Heart left ventricle (tissue), 16 donors: ENCODE results near the gene MSI2. TPM values are rescaled to one million over a fixed set of nuclear protein-coding genes. Genes with fewer than 3 reads are reported as not detected.

Experiments used
- ATAC-seq, 4 donors: fragments of 200-7000 bp; cut with Tn5 transposase; one replicate each; pipeline ENCODE4 v1.9.1; 2020 to 2022; ENCODE audit warnings: moderate library complexity in 4 of 4, mild to moderate bottlenecking in 3 of 4, moderate number of reproducible peaks in 1 of 4
- DNase-seq, 5 donors: peaks; one replicate each; pipeline ENCODE4 v3.0.0-alpha.2; 2020
- H3K27ac ChIP-seq, 12 donors: fragments of 200-600 bp; sonication (generic) in 4 of 12; one replicate each; pipeline versions ENCODE4 v1.5.0 to v1.8.0; 2016 to 2022; ENCODE audit warnings: mild to moderate bottlenecking in 2 of 12
- H3K27me3 ChIP-seq, 9 donors: fragments of 200-600 bp; sonication (generic) in 2 of 9; one replicate each; pipeline versions ENCODE4 v1.5.1 to v1.8.0; 2016 to 2022; ENCODE audit warnings: mild to moderate bottlenecking in 3 of 9
- H3K36me3 ChIP-seq, 9 donors: fragments of 200-600 bp; sonication (generic) in 2 of 9; one replicate each; pipeline versions ENCODE4 v1.5.0 to v1.8.0; 2018 to 2022; ENCODE audit warnings: mild to moderate bottlenecking in 2 of 9
- H3K4me1 ChIP-seq, 12 donors: fragments of 200-600 bp; sonication (generic) in 4 of 12; one replicate each; pipeline versions ENCODE4 v1.5.0 to v1.8.0; 2016 to 2022; ENCODE audit warnings: mild to moderate bottlenecking in 3 of 12
- H3K4me3 ChIP-seq, 12 donors: fragments of 200-600 bp; sonication (generic) in 4 of 12; one replicate each; pipeline versions ENCODE4 v1.5.0 to v1.8.0; 2017 to 2022; ENCODE audit warnings: mild to moderate bottlenecking in 9 of 12, moderate library complexity in 4 of 12
- H3K9me3 ChIP-seq, 12 donors: fragments of 200-600 bp; sonication (generic) in 4 of 12; one replicate each; pipeline versions ENCODE4 v1.5.0 to v1.8.0; 2016 to 2022; ENCODE audit warnings: mild to moderate bottlenecking in 1 of 12
- CTCF ChIP-seq, 12 donors: fragments of 200-600 bp; sonication (generic) in 4 of 12; IDR thresholded peaks; one replicate each; pipeline versions ENCODE4 v1.5.0 to v1.8.0; 2018 to 2022; ENCODE audit warnings: antibody characterized with exemption in 12 of 12, mild to moderate bottlenecking in 5 of 12
- POLR2A ChIP-seq, 2 donors: fragments of 450-650 bp; IDR thresholded peaks; one replicate each; pipeline ENCODE4 v1.6.1; 2017; ENCODE audit warnings: antibody characterized with exemption in 2 of 2, mild to moderate bottlenecking in 2 of 2, moderate library complexity in 2 of 2
- WGBS, 4 donors: extraction: QIAGEN DNeasy Blood & Tissue Kit in 2 of 4; methylation state at CpG; one replicate each; pipeline versions ENCODE4 v1.1.5 to v1.1.7; 2013 to 2018; 5-methylcytosine and 5-hydroxymethylcytosine counted together
- intact Hi-C, 10 donors: fragments of 100-400 bp; cut with DNase I; formaldehyde crosslinking; loops; one replicate each; pipeline versions ENCODE4 v1.11.1 to v1.14.2; 2022
- polyA plus RNA-seq, 2 donors: library from polyadenylated mRNA; stranded (reverse); fragments of 200-250 nt; gene quantifications; one replicate each; pipeline ENCODE4 v1.2.3, GENCODE V29; 2013
- total RNA-seq, 9 donors: library from RNA; depleted of rRNA in 2 of 9; stranded (reverse); fragments of >200 nt in 2 of 9; fragmentation: NEBNext Ultra II Directional in 3 of 9; extraction: Animal tissue kit (Norgen Biotek cat#: 25700) in 3 of 9; gene quantifications; one replicate each; pipeline versions ENCODE4 v1.1.0 to v1.2.4, GENCODE V29; 2016 to 2023
- donor health status: ischemic (EF 13 %, LVEDD 7.1; RV severe dilation, severe dysfunction).
- donor health status: healthy with polysubstance abuse.
- donor health status: DM: no; HTN: yes; CAD: no.
- donor health status: DM: no; HTN: no; CAD: no.
- donor health status: ischemic (EF 25% LVEDD 6.9; RV normal size, moderate dysfunction).
- donor health status: ischemic (EF 25% LVEDD 5.7; RV mildly dilated, moderate dysfunction).
- donor health status: healthy.
- donor health status: DM: yes; HTN: yes; CAD: no.
- donor health status: ischemic (EF 35%, LVEDD 5.7; RV mildly dilated, moderate dysfunction).
- donor health status: nonischemic (EF 11% LVEDD 7.7; RV severe dilation, severe dysfunction).
- donor health status: DM: yes; HTN: yes; CAD: no.
- donor health status: PGD.
- donor health status: ischemic (EF 29% LVEDD 5.4; RV normal size, mild dysfunction).
- donor health status: nonischemic (EF 23%, LVEDD 6.1; RV moderate dilation, normal function).

Gene MSI2
- total and polyA plus RNA-seq, 11 donors, result 35.9 to 120 (median 104) TPM

- 87 to 90% (median 88%) methylated on average over 16 of the region's 16 CpGs for WGBS, 4 donors
- ATAC-seq (no peak), DNase-seq (no peak)
- H3K36me3 ChIP-seq, result peaks cover 0 to 5% (median 0%) of the 10 kb centered on the region in 9 donors
- H3K4me1 ChIP-seq, result peaks cover 0 to 22% (median 0%) of the 10 kb centered on the region in 12 donors
- no peaks in the 10 kb centered on the region for H3K27me3 ChIP-seq
- H3K27ac ChIP-seq, result no peak overlapping the region
- no peaks in the 10 kb centered on the region for H3K9me3 ChIP-seq
- TF ChIP-seq CTCF (IDR thresholded peaks at IDR 0.05), result no peak
- no peak for TF ChIP-seq POLR2A (IDR thresholded peaks at IDR 0.05)
- H3K4me3 ChIP-seq, result no peak overlapping the region
- intact Hi-C loops, result no loop called here
Observed at GRCh38 chr17:57315061-57316015, 59.0 kb downstream of the MSI2 start.

GRCh38 chr17:57316361-57316760 is 60.0 kb downstream of the MSI2 start:
- Histone ChIP-seq H3K27ac (no peak overlapping the region), H3K27me3 (no peaks in the 10 kb centered on the region), H3K9me3 (no peaks in the 10 kb centered on the region), H3K4me3 (no peak overlapping the region), H3K36me3 (peaks cover 0 to 5% (median 0%) of the 10 kb centered on the region in 9 donors), H3K4me1 (peaks cover 0 to 26% (median 0%) of the 10 kb centered on the region in 12 donors)
- ATAC-seq (no peak), DNase-seq (no peak)
- 95 to 98% (median 98%) methylated on average over 5 of the region's 5 CpGs for WGBS, 4 donors
- intact Hi-C loops, result no loop called here
- TF ChIP-seq CTCF (IDR thresholded peaks at IDR 0.05), result no peak
- no peak for TF ChIP-seq POLR2A (IDR thresholded peaks at IDR 0.05)

- TF ChIP-seq CTCF (IDR thresholded peaks at IDR 0.05) (no peak), POLR2A (IDR thresholded peaks at IDR 0.05) (no peak)
- peaks cover 0 to 27% (median 0%) of the 10 kb centered on the region in 12 donors for H3K4me1 ChIP-seq
- H3K4me3 ChIP-seq, result no peak overlapping the region
- no peaks in the 10 kb centered on the region for H3K27me3 ChIP-seq
- no peaks in the 10 kb centered on the region for H3K9me3 ChIP-seq
- H3K27ac ChIP-seq, result no peak overlapping the region
- intact Hi-C loops, result no loop called here
- ATAC-seq, result no peak
- H3K36me3 ChIP-seq, result peaks cover 0 to 5% (median 0%) of the 10 kb centered on the region in 9 donors
- WGBS, 4 donors, result 95 to 97% (median 96%) methylated on average over 3 of the region's 3 CpGs
- no peak for DNase-seq
Observed at GRCh38 chr17:57317079-57317478, 60.8 kb downstream of the MSI2 start.

GRCh38 chr17:57318913-57319312 is 62.6 kb downstream of the MSI2 start:
- no peaks in the 10 kb centered on the region for H3K9me3 ChIP-seq
- TF ChIP-seq CTCF (IDR thresholded peaks at IDR 0.05), result no peak
- no peak overlapping the region for H3K4me3 ChIP-seq
- no peaks in the 10 kb centered on the region for H3K27me3 ChIP-seq
- intact Hi-C loops, result no loop called here
- no peaks in the 10 kb centered on the region for H3K36me3 ChIP-seq
- ATAC-seq (no peak), DNase-seq (no peak)
- 88 to 96% (median 91%) methylated on average over 6 of the region's 6 CpGs for WGBS, 4 donors
- no peak overlapping the region for H3K27ac ChIP-seq
- peaks cover 0 to 29% (median 0%) of the 10 kb centered on the region in 12 donors for H3K4me1 ChIP-seq
